Measurements from ENCODE around the gene UBASH3A.

DNA sequence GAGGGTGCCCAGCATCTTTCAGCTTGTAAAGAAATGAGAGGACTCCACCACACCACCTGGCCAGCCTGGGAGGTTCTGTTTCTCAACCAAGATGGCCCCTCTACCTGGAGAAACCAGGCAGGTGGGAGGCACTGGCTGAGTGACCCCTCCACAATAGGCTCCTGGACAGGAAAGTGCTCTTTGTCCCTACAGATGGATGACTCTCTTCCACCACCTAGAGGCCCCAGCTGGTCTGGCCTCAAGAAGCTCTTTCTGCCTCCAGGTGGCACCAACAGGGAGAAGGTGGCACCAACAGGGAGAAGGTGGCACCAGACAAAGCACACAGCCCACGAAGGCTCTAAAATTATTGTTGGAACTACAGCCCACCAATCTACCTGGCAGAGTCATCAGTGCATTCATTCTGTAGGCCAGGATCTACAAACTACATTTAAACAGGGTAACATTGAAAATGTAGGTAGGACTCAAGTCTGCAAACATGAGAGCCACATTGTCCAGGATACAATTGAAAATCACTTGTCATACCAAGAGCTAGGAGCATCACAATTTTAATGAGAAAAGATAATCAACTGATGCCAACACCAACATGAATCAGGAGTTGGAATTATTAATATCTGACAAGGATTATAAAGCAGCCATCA lies 22.2 kb upstream of the UBASH3A start:
- TF ChIP-seq, protein P1, sequence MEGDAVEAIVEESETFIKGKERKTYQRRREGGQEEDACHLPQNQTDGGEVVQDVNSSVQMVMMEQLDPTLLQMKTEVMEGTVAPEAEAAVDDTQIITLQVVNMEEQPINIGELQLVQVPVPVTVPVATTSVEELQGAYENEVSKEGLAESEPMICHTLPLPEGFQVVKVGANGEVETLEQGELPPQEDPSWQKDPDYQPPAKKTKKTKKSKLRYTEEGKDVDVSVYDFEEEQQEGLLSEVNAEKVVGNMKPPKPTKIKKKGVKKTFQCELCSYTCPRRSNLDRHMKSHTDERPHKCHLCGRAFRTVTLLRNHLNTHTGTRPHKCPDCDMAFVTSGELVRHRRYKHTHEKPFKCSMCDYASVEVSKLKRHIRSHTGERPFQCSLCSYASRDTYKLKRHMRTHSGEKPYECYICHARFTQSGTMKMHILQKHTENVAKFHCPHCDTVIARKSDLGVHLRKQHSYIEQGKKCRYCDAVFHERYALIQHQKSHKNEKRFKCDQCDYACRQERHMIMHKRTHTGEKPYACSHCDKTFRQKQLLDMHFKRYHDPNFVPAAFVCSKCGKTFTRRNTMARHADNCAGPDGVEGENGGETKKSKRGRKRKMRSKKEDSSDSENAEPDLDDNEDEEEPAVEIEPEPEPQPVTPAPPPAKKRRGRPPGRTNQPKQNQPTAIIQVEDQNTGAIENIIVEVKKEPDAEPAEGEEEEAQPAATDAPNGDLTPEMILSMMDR (IDR thresholded peaks at IDR 0.05): no peak
- no peak for TF ChIP-seq POLR2A (IDR thresholded peaks at IDR 0.05)
